ENCODE measurements around the gene SHISA8. TPM values are rescaled to one million over a fixed set of nuclear protein-coding genes. Genes with fewer than 3 reads are reported as not detected.

SHISA8 gene
- total and polyA plus RNA-seq, 10 donors: 0.51 to 5.9 (median 3.0) TPM

GRCh38 chr22:41915786-41916493, 1.1 kb upstream of the SHISA8 start:
- intact Hi-C loops (cut with DNase I; ENCODE audit: low total_unique reads): no loop called here
- H3K27ac ChIP-seq: no peak overlapping the region
- H3K9me3 ChIP-seq: no peaks in the 10 kb centered on the region
- no peak for DNase-seq
- no peaks in the 10 kb centered on the region for H3K36me3 ChIP-seq
- peaks cover 4 to 97% (median 57%) of the 10 kb centered on the region in 7 donors for H3K27me3 ChIP-seq (replicated peaks in 1 of 7)
- H3K4me1 ChIP-seq: peaks cover 32 to 95% (median 66%) of the 10 kb centered on the region in 6 donors
- peak overlapping the region in 2 of 8 donors; percentile 41 to 74 for H3K4me3 ChIP-seq
- TF ChIP-seq CTCF (IDR thresholded peaks at IDR 0.05 in 8 of 11, conservative IDR thresholded peaks at IDR 0.05 in 3 of 11) (no peak), POLR2A (IDR thresholded peaks at IDR 0.05) (no peak), POLR2AphosphoS5 (IDR thresholded peaks at IDR 0.05) (peak in 1 of 3 donors; percentile 2)
- 50 to 63% (median 52%) methylated on average over 10 to 11 of the region's 11 CpGs for WGBS, 5 donors

- DNase-seq: peak; percentile 75
- Histone ChIP-seq H3K36me3 (no peaks in the 10 kb centered on the region), H3K4me1 (peaks cover 36 to 95% (median 66%) of the 10 kb centered on the region in 6 donors), H3K27me3 (replicated peaks in 1 of 7) (peaks cover 4 to 100% (median 70%) of the 10 kb centered on the region in 7 donors), H3K4me3 (peak overlapping the region; percentile 35 to 74 (median 46)), H3K9me3 (no peaks in the 10 kb centered on the region), H3K27ac (peak overlapping the region in 4 of 8 donors; percentile 28 to 70 (median 41))
- TF ChIP-seq POLR2AphosphoS5 (IDR thresholded peaks at IDR 0.05) (no peak), POLR2A (IDR thresholded peaks at IDR 0.05) (no peak), CTCF (IDR thresholded peaks at IDR 0.05 in 8 of 11, conservative IDR thresholded peaks at IDR 0.05 in 3 of 11) (no peak)
- intact Hi-C loops (cut with DNase I; ENCODE audit: low total_unique reads): no loop called here
- 0 to 2% (median 1%) methylated on average over 5 to 67 of the region's 67 CpGs; no CpG with 5 or more reads in 1 of the 5 donors for WGBS, 5 donors
These were observed 251 bp downstream of the SHISA8 start for GRCh38 chr22:41914611-41915034.

GRCh38 chr22:41913842-41914534, 886 bp downstream of the SHISA8 start:
- Histone ChIP-seq H3K36me3 (no peaks in the 10 kb centered on the region), H3K27me3 (replicated peaks in 1 of 7) (peaks cover 4 to 100% (median 73%) of the 10 kb centered on the region in 7 donors), H3K9me3 (no peaks in the 10 kb centered on the region), H3K4me1 (peaks cover 35 to 95% (median 66%) of the 10 kb centered on the region in 6 donors), H3K4me3 (peak overlapping the region in 4 of 8 donors; percentile 46 to 74 (median 52)), H3K27ac (no peak overlapping the region)
- no peak for DNase-seq
- 3 to 9% (median 4%) methylated on average over 16 to 79 of the region's 79 CpGs for WGBS, 5 donors
- intact Hi-C loops (cut with DNase I; ENCODE audit: low total_unique reads): no loop called here
- TF ChIP-seq POLR2AphosphoS5 (IDR thresholded peaks at IDR 0.05) (no peak), CTCF (IDR thresholded peaks at IDR 0.05 in 8 of 11, conservative IDR thresholded peaks at IDR 0.05 in 3 of 11) (peak in 1 of 11 experiments; percentile 13), POLR2A (IDR thresholded peaks at IDR 0.05) (no peak)

Data from spleen (tissue), 11 donors.